Hepatocyte (in vitro differentiated cells): ENCODE data around the gene SLC25A18.

Source experiments
- EZH2phosphoT487 ChIP-seq: fragments of 200-600 bp; sonication (generic); IDR thresholded peaks from one replicate; pipeline ENCODE4 v1.6.1; 2018; ENCODE audit warnings: antibody characterized with exemption, mild to moderate bottlenecking, low read depth, moderate library complexity; ENCODE audit not compliant: unreplicated experiment, severe bottlenecking
- TF ChIP-seq, protein P1 (sequence below): fragments of 200-600 bp; sonication (generic); IDR thresholded peaks from 2 replicates; pipeline ENCODE4 v1.5.1; 2016; ENCODE audit warnings: antibody characterized with exemption, mild to moderate bottlenecking; ENCODE audit not compliant: poor library complexity

DNA sequence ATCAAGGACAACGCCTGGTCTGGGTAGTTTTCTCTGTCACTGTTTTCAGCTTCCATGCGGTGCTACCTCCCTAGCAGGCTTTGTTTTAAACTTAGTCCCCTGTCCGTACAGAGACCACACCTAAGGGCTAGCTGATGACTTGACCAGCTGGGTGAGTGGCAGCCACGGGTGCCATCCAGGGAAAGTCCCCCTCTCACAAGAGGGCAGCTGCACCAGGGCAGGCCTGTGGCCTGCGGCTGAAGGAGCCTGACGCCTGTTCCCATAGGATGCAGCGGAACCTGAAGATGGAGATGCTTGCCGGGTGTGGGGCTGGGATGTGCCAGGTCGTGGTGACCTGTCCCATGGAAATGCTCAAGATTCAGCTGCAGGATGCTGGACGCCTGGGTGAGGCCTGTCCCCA, 19.9 kb downstream of the SLC25A18 start:
- TF ChIP-seq, protein P1, sequence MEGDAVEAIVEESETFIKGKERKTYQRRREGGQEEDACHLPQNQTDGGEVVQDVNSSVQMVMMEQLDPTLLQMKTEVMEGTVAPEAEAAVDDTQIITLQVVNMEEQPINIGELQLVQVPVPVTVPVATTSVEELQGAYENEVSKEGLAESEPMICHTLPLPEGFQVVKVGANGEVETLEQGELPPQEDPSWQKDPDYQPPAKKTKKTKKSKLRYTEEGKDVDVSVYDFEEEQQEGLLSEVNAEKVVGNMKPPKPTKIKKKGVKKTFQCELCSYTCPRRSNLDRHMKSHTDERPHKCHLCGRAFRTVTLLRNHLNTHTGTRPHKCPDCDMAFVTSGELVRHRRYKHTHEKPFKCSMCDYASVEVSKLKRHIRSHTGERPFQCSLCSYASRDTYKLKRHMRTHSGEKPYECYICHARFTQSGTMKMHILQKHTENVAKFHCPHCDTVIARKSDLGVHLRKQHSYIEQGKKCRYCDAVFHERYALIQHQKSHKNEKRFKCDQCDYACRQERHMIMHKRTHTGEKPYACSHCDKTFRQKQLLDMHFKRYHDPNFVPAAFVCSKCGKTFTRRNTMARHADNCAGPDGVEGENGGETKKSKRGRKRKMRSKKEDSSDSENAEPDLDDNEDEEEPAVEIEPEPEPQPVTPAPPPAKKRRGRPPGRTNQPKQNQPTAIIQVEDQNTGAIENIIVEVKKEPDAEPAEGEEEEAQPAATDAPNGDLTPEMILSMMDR, result no peak
- no peak for TF ChIP-seq EZH2phosphoT487
